Mucosa of stomach (tissue), 1 donor: Measurements from ENCODE around the gene EPS8L1.
"Not testable (repeated sequence)": the region's sequence is repeated elsewhere in the genome, so short reads cannot be mapped to it uniquely, and the experiment has no call there.

Source experiments
- H3K27me3 ChIP-seq: one replicate; pipeline ENCODE4 v1.7.0; 2013; ENCODE audit warnings: mild to moderate bottlenecking, low read length; ENCODE audit not compliant: control insufficient read depth, insufficient read depth
- H3K36me3 ChIP-seq: one replicate; pipeline ENCODE4 v1.7.0; 2013; ENCODE audit warnings: low read length; ENCODE audit not compliant: control insufficient read depth, insufficient read depth
- H3K4me1 ChIP-seq: one replicate; pipeline ENCODE4 v1.7.0; 2013; ENCODE audit warnings: mild to moderate bottlenecking, low read length; ENCODE audit not compliant: control insufficient read depth, insufficient read depth
- H3K4me3 ChIP-seq: one replicate; pipeline ENCODE4 v1.7.0; 2013; ENCODE audit warnings: low read length
- H3K9ac ChIP-seq: one replicate; pipeline ENCODE4 v1.7.0; 2013; ENCODE audit warnings: mild to moderate bottlenecking, low read length, moderate library complexity
- H3K9me3 ChIP-seq: one replicate; pipeline ENCODE4 v1.7.0; 2013; ENCODE audit warnings: mild to moderate bottlenecking, low read length, moderate library complexity; ENCODE audit not compliant: control insufficient read depth
- donor health status: Pancreatic carcinoma.

The EPS8L1 gene

GRCh38 chr19:55058781-55059610 is 16.7 kb upstream of the EPS8L1 start:
- Histone ChIP-seq H3K4me3 (no peak overlapping the region), H3K36me3 (peaks cover 13% of the 10 kb centered on the region), H3K9me3 (no peaks in the 10 kb centered on the region), H3K9ac (no peak overlapping the region), H3K4me1 (peaks cover 4% of the 10 kb centered on the region), H3K27me3 (no peaks in the 10 kb centered on the region)

GRCh38 chr19:55060287-55060686 is 15.4 kb upstream of the EPS8L1 start:
- H3K9ac ChIP-seq, H3K27me3 ChIP-seq, H3K4me1 ChIP-seq, H3K9me3 ChIP-seq, H3K4me3 ChIP-seq: not testable (repeated sequence)
- peaks cover 13% of the 10 kb centered on the region for H3K36me3 ChIP-seq

GRCh38 chr19:55062735-55063491 is 12.8 kb upstream of the EPS8L1 start, which contains the start of gene RDH13:
Gene RDH13, minus strand, starts transcription at chr19:55063148. Its CDS starts 116 bp downstream, at chr19:55063032.
- H3K4me1 ChIP-seq, result peaks cover 11% of the 10 kb centered on the region
- H3K4me3 ChIP-seq, result peak within 1 kb of the TSS; percentile 19
- peak within 1 kb of the TSS; percentile 71 for H3K9ac ChIP-seq
- no peaks in the 10 kb centered on the region for H3K9me3 ChIP-seq
- H3K36me3 ChIP-seq, result peaks cover 7% of the 10 kb centered on the region
- no peaks in the 10 kb centered on the region for H3K27me3 ChIP-seq

GRCh38 chr19:55063492-55063843 is 12.2 kb upstream of the EPS8L1 start:
- Histone ChIP-seq H3K27me3 (no peaks in the 10 kb centered on the region), H3K4me3 (no peak overlapping the region), H3K9me3 (no peaks in the 10 kb centered on the region), H3K36me3 (peaks cover 6% of the 10 kb centered on the region), H3K4me1 (peaks cover 15% of the 10 kb centered on the region), H3K9ac (no peak overlapping the region)

- H3K9ac ChIP-seq, H3K9me3 ChIP-seq: not testable (repeated sequence)
- peaks cover 29% of the 10 kb centered on the region for H3K4me1 ChIP-seq
Observed at GRCh38 chr19:55065516-55065915, 10.2 kb upstream of the EPS8L1 start.

GRCh38 chr19:55066107-55066709 is 9.5 kb upstream of the EPS8L1 start:
- no peak overlapping the region for H3K4me3 ChIP-seq
- no peaks in the 10 kb centered on the region for H3K36me3 ChIP-seq
- H3K9me3 ChIP-seq, result no peaks in the 10 kb centered on the region
- peaks cover 34% of the 10 kb centered on the region for H3K4me1 ChIP-seq
- no peak overlapping the region for H3K9ac ChIP-seq
- H3K27me3 ChIP-seq, result peaks cover 6% of the 10 kb centered on the region

More at GRCh38 chr19:55065516-55065915, 10.2 kb upstream of the EPS8L1 start:
- H3K36me3 ChIP-seq, H3K27me3 ChIP-seq, H3K4me3 ChIP-seq: not testable (repeated sequence)

GRCh38 chr19:55067869-55068268 is 7.8 kb upstream of the EPS8L1 start:
- no peaks in the 10 kb centered on the region for H3K36me3 ChIP-seq
- peaks cover 6% of the 10 kb centered on the region for H3K27me3 ChIP-seq
- peak overlapping the region; percentile 61 for H3K9ac ChIP-seq
- H3K4me1 ChIP-seq, result peaks cover 39% of the 10 kb centered on the region
- no peak overlapping the region for H3K4me3 ChIP-seq
- H3K9me3 ChIP-seq, result no peaks in the 10 kb centered on the region

GRCh38 chr19:55068950-55069864 is 6.5 kb upstream of the EPS8L1 start:
- Histone ChIP-seq H3K9me3 (no peaks in the 10 kb centered on the region), H3K9ac (peak overlapping the region; percentile 92), H3K4me3 (peak overlapping the region; percentile 84), H3K4me1 (peaks cover 39% of the 10 kb centered on the region), H3K27me3 (peaks cover 6% of the 10 kb centered on the region), H3K36me3 (no peaks in the 10 kb centered on the region)

GRCh38 chr19:55069865-55070197 is 5.8 kb upstream of the EPS8L1 start:
- Histone ChIP-seq H3K9ac (peak overlapping the region; percentile 92), H3K4me1 (peaks cover 39% of the 10 kb centered on the region), H3K27me3 (peaks cover 6% of the 10 kb centered on the region), H3K36me3 (no peaks in the 10 kb centered on the region), H3K9me3 (no peaks in the 10 kb centered on the region), H3K4me3 (peak overlapping the region; percentile 84)

GRCh38 chr19:55070466-55071128 is 5.1 kb upstream of the EPS8L1 start:
- H3K4me3 ChIP-seq, result no peak overlapping the region
- no peaks in the 10 kb centered on the region for H3K36me3 ChIP-seq
- H3K4me1 ChIP-seq, result peaks cover 47% of the 10 kb centered on the region
- H3K27me3 ChIP-seq, result peaks cover 6% of the 10 kb centered on the region
- no peaks in the 10 kb centered on the region for H3K9me3 ChIP-seq
- no peak overlapping the region for H3K9ac ChIP-seq

GRCh38 chr19:55071129-55071502 is 4.6 kb upstream of the EPS8L1 start:
- Histone ChIP-seq H3K36me3 (no peaks in the 10 kb centered on the region), H3K27me3 (peaks cover 6% of the 10 kb centered on the region), H3K9ac (peak overlapping the region; percentile 48), H3K4me3 (no peak overlapping the region), H3K4me1 (peaks cover 50% of the 10 kb centered on the region), H3K9me3 (no peaks in the 10 kb centered on the region)
